Neural cell (in vitro differentiated cells): ENCODE data around the gene SLC6A9.

Source experiments
- POLR2AphosphoS5 ChIP-seq: IDR thresholded peaks from 2 replicates; pipeline ENCODE4 v1.6.1; 2012
- TF ChIP-seq, protein P1 (sequence below): fragments of 450-650 bp; IDR thresholded peaks from 2 replicates; pipeline ENCODE4 v1.5.1; 2014; ENCODE audit warnings: antibody characterized with exemption, mild to moderate bottlenecking, moderate library complexity; ENCODE audit not compliant: poor library complexity, severe bottlenecking

- TF ChIP-seq, protein P1, sequence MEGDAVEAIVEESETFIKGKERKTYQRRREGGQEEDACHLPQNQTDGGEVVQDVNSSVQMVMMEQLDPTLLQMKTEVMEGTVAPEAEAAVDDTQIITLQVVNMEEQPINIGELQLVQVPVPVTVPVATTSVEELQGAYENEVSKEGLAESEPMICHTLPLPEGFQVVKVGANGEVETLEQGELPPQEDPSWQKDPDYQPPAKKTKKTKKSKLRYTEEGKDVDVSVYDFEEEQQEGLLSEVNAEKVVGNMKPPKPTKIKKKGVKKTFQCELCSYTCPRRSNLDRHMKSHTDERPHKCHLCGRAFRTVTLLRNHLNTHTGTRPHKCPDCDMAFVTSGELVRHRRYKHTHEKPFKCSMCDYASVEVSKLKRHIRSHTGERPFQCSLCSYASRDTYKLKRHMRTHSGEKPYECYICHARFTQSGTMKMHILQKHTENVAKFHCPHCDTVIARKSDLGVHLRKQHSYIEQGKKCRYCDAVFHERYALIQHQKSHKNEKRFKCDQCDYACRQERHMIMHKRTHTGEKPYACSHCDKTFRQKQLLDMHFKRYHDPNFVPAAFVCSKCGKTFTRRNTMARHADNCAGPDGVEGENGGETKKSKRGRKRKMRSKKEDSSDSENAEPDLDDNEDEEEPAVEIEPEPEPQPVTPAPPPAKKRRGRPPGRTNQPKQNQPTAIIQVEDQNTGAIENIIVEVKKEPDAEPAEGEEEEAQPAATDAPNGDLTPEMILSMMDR: no peak
- no peak for TF ChIP-seq POLR2AphosphoS5
Measured at GRCh38 chr1:44034976-44035716, 3.9 kb upstream of the SLC6A9 start.
